H1 (cell line): ENCODE results near the gene TMEM106A. TPM values are rescaled to one million over a fixed set of nuclear protein-coding genes. Genes with fewer than 3 reads are reported as not detected.

Experiments
- POLR2A ChIP-seq, 2 experiments: IDR thresholded peaks; 1 replicate in 1 of 2; 2 replicates in 1 of 2; pipeline ENCODE4 v1.6.1; 2011; ENCODE audit warnings: low read depth in 2 of 2, low read length in 2 of 2, mild to moderate bottlenecking in 2 of 2; ENCODE audit errors: control extremely low read depth in 1 of 2
- POLR2AphosphoS5 ChIP-seq: IDR thresholded peaks from 2 replicates; pipeline ENCODE4 v1.6.1; 2011; ENCODE audit warnings: low read depth, low read length
- SP2 ChIP-seq: IDR thresholded peaks from 2 replicates; pipeline ENCODE4 v1.6.1; 2012; ENCODE audit warnings: mild to moderate bottlenecking, low read length, inconsistent platforms
- SRF ChIP-seq: IDR thresholded peaks from 2 replicates; pipeline ENCODE4 v1.6.1; 2011; ENCODE audit warnings: mild to moderate bottlenecking, low read depth, low read length, moderate library complexity
- TAF1 ChIP-seq: IDR thresholded peaks from 2 replicates; pipeline ENCODE4 v1.6.1; 2011; ENCODE audit warnings: mild to moderate bottlenecking, low read depth, low read length
- TCF12 ChIP-seq: IDR thresholded peaks from 2 replicates; pipeline ENCODE4 v1.6.1; 2011; ENCODE audit warnings: low read depth, mild to moderate bottlenecking, low read length
- TEAD4 ChIP-seq: IDR thresholded peaks from 2 replicates; pipeline ENCODE4 v1.6.1; 2012; ENCODE audit warnings: low read depth, low read length, inconsistent platforms, mixed read lengths
- USF2 ChIP-seq: IDR thresholded peaks from 2 replicates; pipeline ENCODE4 v1.6.1; 2011; ENCODE audit warnings: low read length, improper control_type of control experiment
- polyA plus RNA-seq, 7 experiments: library from polyadenylated mRNA; depleted of rRNA in 3 of 7; stranded (reverse) in 5 of 7; unstranded in 2 of 7; fragments of >200 nt in 5 of 7; fragments of 200-250 nt in 2 of 7; gene quantifications; 1 replicate in 5 of 7; 2 replicates in 1 of 7; 4 replicates in 1 of 7; pipeline versions ENCODE4 v1.2.1 to v1.2.3, GENCODE V29; 2011 to 2013; ENCODE audit warnings: missing spikeins in 2 of 7, mixed read lengths in 2 of 7
- total RNA-seq: library from RNA; stranded (reverse); fragmentation: NEBNext Ultra II Directional; extraction: Animal tissue kit (Norgen Biotek cat#: 25700); gene quantifications from 2 replicates; pipeline ENCODE4 v1.2.1, GENCODE V29; 2021

The TMEM106A gene
- total and polyA plus RNA-seq, 2 of the 8 experiments (the other 6 are each of a cell fraction or from before 2014, with no cell fraction given): 3.2 to 5.4 TPM

- no peak for TF ChIP-seq POLR2A (IDR thresholded peaks at IDR 0.05; ENCODE audit: control extremely low read depth in 1 of 2, low read depth in 2 of 2, low read length in 2 of 2)
- no peak for TF ChIP-seq SRF
- TF ChIP-seq TCF12: no peak
- no peak for TF ChIP-seq TAF1
- no peak for TF ChIP-seq USF2
- TF ChIP-seq TEAD4: no peak
- TF ChIP-seq SP2: no peak
- no peak for TF ChIP-seq POLR2AphosphoS5
Observed at GRCh38 chr17:43216369-43216761, 4.7 kb downstream of the TMEM106A start (continued).
